Right atrium auricular region (tissue), 2 donors: ENCODE results near the gene SKIC2. TPM values are rescaled to one million over a fixed set of nuclear protein-coding genes. Genes with fewer than 3 reads are reported as not detected.
"Not testable (repeated sequence)": the region's sequence is repeated elsewhere in the genome, so short reads cannot be mapped to it uniquely, and the experiment has no call there.

Source experiments
- DNase-seq: peaks from one replicate; pipeline ENCODE4 v3.0.0-alpha.2; 2019; ENCODE audit warnings: low spot score
- H3K27ac ChIP-seq, 2 donors: fragments of 200-600 bp; sonication (generic); 1 replicate in 1 of 2; 2 replicates in 1 of 2; pipeline ENCODE4 v1.5.1; 2016 to 2019
- H3K27me3 ChIP-seq, 2 donors: fragments of 200-600 bp; sonication (generic); one replicate each; pipeline versions ENCODE4 v1.5.1 to v1.6.0; 2017 to 2019
- H3K36me3 ChIP-seq: fragments of 200-600 bp; sonication (generic); one replicate; pipeline ENCODE4 v1.5.1; 2016
- H3K4me1 ChIP-seq, 2 donors: fragments of 200-600 bp; sonication (generic); one replicate each; pipeline versions ENCODE4 v1.5.1 to v1.6.0; 2017 to 2019
- H3K4me3 ChIP-seq, 2 donors: fragments of 200-600 bp; sonication (generic); 1 replicate in 1 of 2; 2 replicates in 1 of 2; pipeline ENCODE4 v1.5.1; 2017 to 2019; ENCODE audit warnings: mild to moderate bottlenecking in 1 of 2, moderate library complexity in 1 of 2
- H3K9me3 ChIP-seq, 2 donors: fragments of 200-600 bp; sonication (generic); one replicate each; pipeline ENCODE4 v1.5.1; 2019
- CTCF ChIP-seq, 2 donors: fragments of 200-600 bp; sonication (generic); IDR thresholded peaks; one replicate each; pipeline ENCODE4 v1.5.1; 2019; ENCODE audit warnings: antibody characterized with exemption in 2 of 2
- total RNA-seq, 2 donors: library from RNA; depleted of rRNA; stranded (reverse); fragments of >200 nt; gene quantifications; one replicate each; pipeline ENCODE4 v1.1.0, GENCODE V29; 2016

SKIC2 gene
- total RNA-seq, 2 donors from 2014 or later = 18.7 to 31.6 TPM

GRCh38 chr6:31970604-31971271 lies 11.8 kb downstream of the SKIC2 start:
- peak overlapping the region; percentile 80 to 82 for H3K4me3 ChIP-seq
- H3K9me3 ChIP-seq = no peaks in the 10 kb centered on the region
- peaks cover 0 to 34% of the 10 kb centered on the region in 2 donors for H3K4me1 ChIP-seq
- H3K36me3 ChIP-seq = peaks cover 48% of the 10 kb centered on the region
- H3K27ac ChIP-seq = peak overlapping the region; percentile 96 to 98
- TF ChIP-seq CTCF (IDR thresholded peaks at IDR 0.05) = no peak
- no peak for DNase-seq
- no peaks in the 10 kb centered on the region for H3K27me3 ChIP-seq

- Histone ChIP-seq H3K27ac (peak overlapping the region; percentile 96 to 98), H3K4me3 (peak overlapping the region; percentile 80 to 82), H3K4me1 (peaks cover 0 to 34% of the 10 kb centered on the region in 2 donors), H3K27me3 (no peaks in the 10 kb centered on the region), H3K9me3 (no peaks in the 10 kb centered on the region), H3K36me3 (peaks cover 42% of the 10 kb centered on the region)
- TF ChIP-seq CTCF (IDR thresholded peaks at IDR 0.05) = no peak
- DNase-seq = no peak
Measured at GRCh38 chr6:31971279-31971992, 12.5 kb downstream of the SKIC2 start.

GRCh38 chr6:31971993-31972708 lies 13.2 kb downstream of the SKIC2 start, which contains the start of gene DXO:
Gene DXO (minus strand): TSS chr6:31972138. CDS start chr6:31971675, 463 bp downstream.
- no peak for TF ChIP-seq CTCF (IDR thresholded peaks at IDR 0.05)
- no peaks in the 10 kb centered on the region for H3K9me3 ChIP-seq
- DNase-seq = peak; percentile 97
- H3K36me3 ChIP-seq = peaks cover 35% of the 10 kb centered on the region
- H3K4me1 ChIP-seq = peaks cover 0 to 34% of the 10 kb centered on the region in 2 donors
- H3K4me3 ChIP-seq = peak within 1 kb of the TSS; percentile 80 to 82
- H3K27ac ChIP-seq = peak within 1 kb of the TSS; percentile 96 to 98
- H3K27me3 ChIP-seq = no peaks in the 10 kb centered on the region

GRCh38 chr6:31972709-31973350 lies 13.9 kb downstream of the SKIC2 start:
- peak overlapping the region; percentile 96 to 98 for H3K27ac ChIP-seq
- H3K36me3 ChIP-seq = peaks cover 28% of the 10 kb centered on the region
- no peaks in the 10 kb centered on the region for H3K27me3 ChIP-seq
- no peak for DNase-seq
- H3K9me3 ChIP-seq = no peaks in the 10 kb centered on the region
- H3K4me1 ChIP-seq = peaks cover 0 to 34% of the 10 kb centered on the region in 2 donors
- TF ChIP-seq CTCF (IDR thresholded peaks at IDR 0.05) = no peak
- H3K4me3 ChIP-seq = peak overlapping the region; percentile 80 to 82

GRCh38 chr6:31976065-31976464 lies 17.1 kb downstream of the SKIC2 start:
- not testable (repeated sequence) for H3K27me3 ChIP-seq, H3K27ac ChIP-seq, DNase-seq, H3K4me3 ChIP-seq, H3K9me3 ChIP-seq
- Histone ChIP-seq H3K36me3 (peaks cover 11% of the 10 kb centered on the region), H3K4me1 (peaks cover 0 to 20% of the 10 kb centered on the region in 2 donors)
